ENCODE measurements around the gene ARHGAP40.

GRCh38 chr20:38581830-38582358, 19.7 kb upstream of the ARHGAP40 start:
- no peak for TF ChIP-seq ZNF232 (CRISPR knock-in tag; IDR thresholded peaks at IDR 0.05; ENCODE audit: borderline replicate concordance)
- TF ChIP-seq SKI (IDR thresholded peaks at IDR 0.05; ENCODE audit: partially characterized antibody) = no peak
